Measurements from ENCODE around the gene FYN.
"Not testable (repeated sequence)": the region's sequence is repeated elsewhere in the genome, so short reads cannot be mapped to it uniquely, and the experiment has no call there.

The FYN gene

DNA sequence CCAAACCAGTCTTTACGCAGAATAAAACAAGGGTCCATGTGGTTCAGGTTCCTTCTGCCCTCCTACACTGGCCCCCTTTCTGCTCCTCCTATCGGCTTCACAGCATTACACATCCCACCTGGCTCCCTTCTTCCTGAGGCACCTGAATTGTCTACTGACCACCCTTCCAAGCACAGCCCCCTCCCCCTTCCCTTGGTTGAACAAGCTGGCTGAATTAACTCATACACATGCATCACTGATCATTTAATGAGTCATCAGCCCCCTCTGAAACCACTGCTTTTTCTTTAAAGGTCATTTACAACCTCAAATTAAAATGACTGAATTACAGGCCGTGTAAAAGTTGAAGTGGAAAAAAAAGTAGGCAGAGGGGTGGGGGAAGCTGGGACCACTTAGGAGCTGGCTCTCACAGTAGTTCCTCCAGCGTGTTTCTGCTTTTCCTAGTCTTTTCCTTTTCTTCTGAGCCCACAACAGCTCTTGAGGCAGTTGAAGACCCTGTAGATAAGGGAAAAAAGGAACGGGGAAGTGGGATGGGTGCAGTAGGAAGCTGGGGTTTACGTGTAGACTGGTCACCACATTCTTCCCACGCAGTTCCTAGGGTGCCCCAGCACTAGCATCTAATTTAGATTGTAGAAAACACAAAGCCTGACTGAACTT lies 67.6 kb downstream of the FYN start:
- peak; percentile 74 for DNase-seq

GRCh38 chr6:111804627-111805235 lies 68.5 kb downstream of the FYN start:
- peak; percentile 51 for DNase-seq

DNA sequence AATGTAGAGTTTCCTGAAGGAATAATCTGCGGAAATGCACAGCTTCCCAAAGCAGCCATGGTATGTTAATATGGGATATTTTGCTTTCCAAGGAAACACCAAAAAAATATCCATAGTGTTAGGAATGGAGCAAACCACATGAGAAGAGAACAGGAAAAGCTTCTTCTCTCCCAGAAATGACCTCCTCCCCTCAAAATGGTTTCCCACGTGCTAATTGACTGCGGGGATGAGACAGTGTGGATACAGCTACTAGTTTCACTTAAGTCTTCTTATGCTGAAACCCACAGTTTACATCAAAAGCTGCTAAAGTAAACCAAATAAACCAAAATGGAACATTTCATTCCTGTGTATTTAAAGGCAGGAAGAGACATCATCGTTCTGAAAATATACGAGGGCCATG lies 69.4 kb downstream of the FYN start:
- no peak for DNase-seq

DNA sequence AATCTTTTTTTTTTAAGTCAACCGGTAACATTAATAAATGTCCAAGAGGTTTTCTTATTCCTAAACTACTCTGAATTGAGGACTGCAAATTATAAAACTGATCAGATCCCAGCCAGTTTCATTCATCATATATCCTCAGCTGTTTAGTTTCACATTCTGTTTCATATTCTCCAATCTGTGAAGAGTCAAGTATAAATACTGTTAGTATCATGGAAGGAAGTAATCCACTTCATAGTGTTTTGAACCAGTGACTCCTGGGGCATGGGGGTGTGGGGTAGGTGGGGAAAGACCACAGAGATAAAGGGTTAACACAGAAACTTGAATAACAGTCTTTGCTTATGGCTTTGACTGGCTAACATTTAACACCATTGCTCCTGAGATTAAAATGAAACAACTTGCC lies 69.9 kb downstream of the FYN start:
- no peak for DNase-seq

DNA sequence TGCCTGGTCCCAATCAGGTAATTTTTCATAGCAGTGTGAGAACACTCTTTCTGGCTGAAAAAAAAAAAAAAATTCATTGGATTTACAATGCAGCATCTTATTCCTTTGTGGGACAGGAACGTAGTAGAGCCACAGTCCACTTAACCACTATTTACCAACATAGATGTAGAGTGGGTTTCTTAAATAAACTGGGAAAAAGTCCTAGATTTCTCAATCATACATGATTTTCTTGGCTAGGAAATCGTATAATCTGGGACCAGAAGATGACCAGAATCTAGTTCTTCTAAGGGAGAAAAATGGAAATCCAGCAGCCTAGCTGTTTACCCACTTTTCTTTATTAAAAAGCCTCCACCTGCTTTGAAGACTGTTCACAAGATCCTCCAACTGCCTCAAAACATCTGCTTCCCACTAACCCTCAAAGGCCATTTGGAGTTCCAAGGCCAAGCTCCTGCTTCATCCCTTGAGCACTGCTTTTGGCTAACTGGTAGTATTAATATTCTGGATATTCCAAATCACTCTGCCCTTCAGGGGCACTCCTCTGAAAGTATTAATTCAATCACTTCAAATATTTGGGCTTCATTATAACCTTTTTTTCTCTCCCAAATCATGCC lies 70.4 kb downstream of the FYN start:
- DNase-seq, result no peak

GRCh38 chr6:111802015-111802414 lies 71.2 kb downstream of the FYN start:
- no peak for DNase-seq

DNA sequence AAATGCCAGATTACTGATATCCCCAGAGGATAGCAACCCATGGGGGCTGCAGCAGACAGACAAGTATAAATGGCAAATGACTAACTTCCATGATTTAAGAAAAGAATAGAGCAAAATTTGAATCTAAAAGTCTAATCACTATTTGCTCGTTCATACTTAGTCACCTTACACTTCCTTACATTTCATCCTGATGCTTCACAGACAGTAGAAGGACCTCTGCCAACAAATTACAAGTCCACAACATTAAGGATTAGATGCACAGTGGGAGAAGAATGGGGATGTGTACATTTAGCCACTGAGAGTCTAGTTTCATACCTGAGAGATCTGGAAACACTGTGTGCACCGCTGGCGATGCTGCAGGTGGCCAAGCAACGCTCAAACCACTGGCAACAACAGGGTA lies 72.4 kb downstream of the FYN start:
- no peak for DNase-seq

GRCh38 chr6:111800259-111800765 lies 72.9 kb downstream of the FYN start:
- no peak for DNase-seq

DNA sequence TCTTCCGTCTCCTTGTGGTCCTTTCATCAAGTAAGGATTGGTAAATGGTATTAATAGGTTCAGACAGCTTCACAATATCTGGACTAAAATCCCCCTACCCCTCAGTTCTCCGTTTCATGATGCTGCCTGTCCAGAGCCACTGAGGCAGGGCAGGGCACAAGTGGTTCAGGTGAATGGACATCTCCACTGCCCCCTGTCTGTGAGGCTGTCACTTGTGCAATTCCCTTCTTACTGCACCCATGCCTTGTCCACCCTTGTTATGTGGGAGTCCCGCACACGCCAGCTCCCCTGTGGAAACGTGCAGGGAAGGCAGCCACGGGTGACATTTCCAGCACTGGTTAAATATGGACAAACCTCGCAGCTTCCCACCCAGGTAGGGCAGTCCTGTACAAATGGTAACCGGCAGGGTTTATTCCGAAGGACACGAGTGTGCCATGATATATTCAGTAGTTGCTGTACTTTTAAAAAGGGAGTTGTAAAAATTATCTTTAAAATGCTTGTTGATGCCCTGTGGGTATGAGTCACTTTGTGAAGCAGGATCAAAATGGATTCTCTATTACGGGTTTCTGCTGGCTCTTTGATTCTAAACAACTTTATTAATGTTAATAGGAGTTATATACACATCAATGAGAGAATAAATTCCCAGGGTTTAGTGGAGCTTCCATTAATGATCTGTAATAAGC lies 73.5 kb downstream of the FYN start:
- no peak for DNase-seq

DNA sequence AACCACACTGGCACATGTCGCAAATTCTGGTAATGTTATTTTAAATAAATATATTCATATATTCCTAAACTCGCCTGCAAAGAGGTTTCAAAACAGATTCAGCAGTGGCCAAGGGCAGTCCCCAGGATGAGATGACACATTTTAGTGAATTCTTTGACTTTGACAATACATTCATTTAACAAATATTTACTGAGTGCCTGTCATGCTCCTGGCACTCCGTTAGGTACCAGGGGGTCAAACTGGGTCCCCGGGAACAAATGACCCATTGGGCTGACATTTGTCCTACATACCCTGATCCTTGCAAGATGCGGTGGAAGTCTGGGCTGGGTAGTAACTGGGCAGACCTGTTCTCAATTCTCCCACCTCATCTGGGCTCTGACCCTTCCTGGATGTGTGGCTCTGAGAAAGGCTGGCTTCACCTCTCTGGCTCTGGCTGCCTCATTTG lies 74.9 kb downstream of the FYN start:
- peak; percentile 45 for DNase-seq

GRCh38 chr6:111796310-111796918 lies 76.8 kb downstream of the FYN start:
- no peak for DNase-seq

GRCh38 chr6:111795558-111795957 lies 77.7 kb downstream of the FYN start:
- no peak for DNase-seq

GRCh38 chr6:111794727-111795452 lies 78.4 kb downstream of the FYN start:
- no peak for DNase-seq

- DNase-seq, result no peak
Measured at GRCh38 chr6:111794300-111794699, 79.0 kb downstream of the FYN start.

DNA sequence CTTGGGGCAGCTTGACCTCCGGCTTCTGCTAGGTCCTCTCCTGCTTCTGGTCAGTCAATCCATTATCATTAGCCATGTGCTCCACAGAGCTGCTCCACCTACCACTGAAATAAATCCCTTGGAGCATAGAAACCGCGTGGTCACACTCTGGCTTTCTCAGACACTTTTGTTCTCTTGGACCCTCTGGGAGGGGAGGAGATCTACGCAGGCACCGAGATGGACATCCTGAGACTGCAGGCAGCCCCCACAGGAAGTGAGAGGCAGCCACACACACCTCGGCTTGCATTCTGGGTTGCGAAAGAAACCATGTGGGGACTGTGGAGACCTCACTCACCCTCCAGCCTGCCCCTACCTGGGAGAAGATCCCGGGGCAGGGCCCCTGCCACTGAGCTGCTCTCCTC lies 79.5 kb downstream of the FYN start:
- no peak for DNase-seq

DNA sequence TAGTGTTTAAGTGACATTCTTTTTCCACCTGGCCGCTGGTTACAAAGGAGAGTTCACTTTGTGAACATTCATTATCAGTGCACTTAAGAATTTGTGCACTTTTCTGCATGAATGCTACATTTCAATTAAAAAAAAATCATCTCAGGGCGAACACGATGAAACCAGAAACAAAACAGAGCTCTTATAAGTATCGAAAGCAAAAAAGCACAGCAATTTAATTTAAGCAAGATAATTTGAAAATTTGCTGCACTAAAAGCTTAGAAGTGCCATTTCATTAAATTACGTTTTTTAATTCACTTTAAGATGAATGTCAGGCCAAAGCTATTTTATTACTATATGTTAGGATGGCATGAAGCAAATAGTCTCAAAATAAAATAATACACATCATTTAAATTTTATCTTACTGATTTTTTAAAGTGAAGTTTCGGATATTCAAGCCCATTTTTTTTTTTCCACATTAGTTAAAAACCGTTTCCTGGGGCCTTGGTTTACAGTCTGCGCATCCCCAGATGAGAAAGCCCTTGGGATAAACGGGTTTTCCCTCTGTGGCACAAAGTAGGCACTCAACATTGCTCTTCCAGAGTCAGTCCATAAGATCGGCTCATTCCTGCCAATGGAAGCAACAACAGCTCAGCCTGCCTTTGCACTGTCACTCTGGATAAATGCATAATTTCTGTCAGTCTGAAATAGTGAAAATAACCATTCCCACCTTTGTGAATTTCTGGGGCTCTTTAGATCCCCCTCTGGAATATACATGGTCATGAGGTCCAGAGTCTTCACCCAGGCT lies 80.1 kb downstream of the FYN start:
- DNase-seq, result no peak

GRCh38 chr6:111792241-111792640 lies 81.0 kb downstream of the FYN start:
- DNase-seq, result no peak

GRCh38 chr6:111791415-111791814 lies 81.8 kb downstream of the FYN start:
- peak; percentile 82 for DNase-seq

- DNase-seq, result no peak
Measured at GRCh38 chr6:111789598-111789997, 83.7 kb downstream of the FYN start.

- no peak for DNase-seq
Measured at GRCh38 chr6:111788379-111789276, 84.6 kb downstream of the FYN start.

GRCh38 chr6:111786151-111786550 lies 87.1 kb downstream of the FYN start:
- not testable (repeated sequence) for DNase-seq
